GM23248 (cell line): ENCODE measurements around the gene ST6GALNAC3. TPM values are rescaled to one million over a fixed set of nuclear protein-coding genes. Genes with fewer than 3 reads are reported as not detected.

Source experiments
- DNase-seq: peaks from one replicate; pipeline ENCODE4 v3.0.0-alpha.2; 2015
- H2AFZ ChIP-seq: fragments of 200-600 bp; sonication (generic); 2 replicates; pipeline ENCODE4 v1.6.1; 2016; ENCODE audit warnings: antibody characterized with exemption
- H3F3A ChIP-seq: fragments of 200-600 bp; sonication (generic); 2 replicates; pipeline ENCODE4 v1.6.1; 2016; ENCODE audit warnings: mild to moderate bottlenecking, antibody characterized with exemption, mixed run types; ENCODE audit not compliant: insufficient read depth
- H3K27ac ChIP-seq: fragments of 200-600 bp; sonication (generic); 2 replicates; pipeline ENCODE4 v1.5.1; 2016; ENCODE audit warnings: mild to moderate bottlenecking
- H3K27me3 ChIP-seq: fragments of 200-600 bp; sonication (generic); replicated peaks from 2 replicates; pipeline ENCODE4 v1.6.1; 2016; ENCODE audit warnings: mild to moderate bottlenecking; ENCODE audit not compliant: insufficient read depth
- H3K36me3 ChIP-seq: fragments of 200-600 bp; sonication (generic); 2 replicates; pipeline ENCODE4 v1.6.1; 2016; ENCODE audit warnings: low read depth, mild to moderate bottlenecking
- H3K4me1 ChIP-seq: fragments of 200-600 bp; sonication (generic); 2 replicates; pipeline ENCODE4 v1.6.1; 2016; ENCODE audit warnings: mild to moderate bottlenecking; ENCODE audit not compliant: insufficient read depth
- H3K4me2 ChIP-seq: fragments of 200-600 bp; sonication (generic); one replicate; pipeline ENCODE4 v1.6.1; 2016; ENCODE audit warnings: mild to moderate bottlenecking; ENCODE audit not compliant: unreplicated experiment
- H3K4me3 ChIP-seq: fragments of 200-600 bp; sonication (generic); 2 replicates; pipeline ENCODE4 v1.5.1; 2016; ENCODE audit warnings: mild to moderate bottlenecking
- H3K79me2 ChIP-seq: fragments of 200-600 bp; sonication (generic); 2 replicates; pipeline ENCODE4 v1.6.1; 2016; ENCODE audit warnings: mild to moderate bottlenecking; ENCODE audit not compliant: insufficient read depth
- H3K9ac ChIP-seq: fragments of 200-600 bp; sonication (generic); 2 replicates; pipeline ENCODE4 v1.6.1; 2016; ENCODE audit warnings: mild to moderate bottlenecking
- H3K9me2 ChIP-seq: fragments of 200-600 bp; sonication (generic); 2 replicates; pipeline ENCODE4 v1.6.1; 2016; ENCODE audit warnings: mixed run types, mild to moderate bottlenecking, moderate library complexity; ENCODE audit not compliant: insufficient read depth
- H3K9me3 ChIP-seq: fragments of 200-600 bp; sonication (generic); one replicate; pipeline ENCODE4 v1.6.1; 2017; ENCODE audit warnings: low read depth
- H4K20me1 ChIP-seq: fragments of 200-600 bp; sonication (generic); 2 replicates; pipeline ENCODE4 v1.6.0; 2016; ENCODE audit not compliant: insufficient read depth
- EZH2 ChIP-seq: fragments of 200-600 bp; sonication (generic); IDR thresholded peaks from 2 replicates; pipeline ENCODE4 v1.6.1; 2018; ENCODE audit warnings: antibody characterized with exemption, mild to moderate bottlenecking; ENCODE audit not compliant: insufficient read depth, poor library complexity, severe bottlenecking
- EZH2phosphoT487 ChIP-seq: fragments of 200-600 bp; sonication (generic); IDR thresholded peaks from 2 replicates; pipeline ENCODE4 v1.6.1; 2018; ENCODE audit warnings: antibody characterized with exemption, moderate library complexity, mild to moderate bottlenecking, low read depth; ENCODE audit not compliant: insufficient read depth
- WGBS, 2 experiments: methylation state at CpG; one replicate each; pipeline ENCODE4 v1.1.6; 2015 to 2017; ENCODE audit warnings: low lambda C conversion rate in 2 of 2, low coverage in 1 of 2; ENCODE audit errors: missing lambda C conversion rate in 2 of 2; 5-methylcytosine and 5-hydroxymethylcytosine counted together
- in situ Hi-C: fragments of 300-500 bp; cut with MboI; formaldehyde crosslinking; loops from 2 replicates; pipeline ENCODE4 v1.15.0; 2020
- polyA plus RNA-seq: library from polyadenylated mRNA; unstranded; fragments of >200 nt; fragmentation: Nextera tagmentation; extraction: Ambion mirVana; gene quantifications from 2 replicates; pipeline ENCODE4 v1.2.1, GENCODE V29; 2016
- total RNA-seq: library from RNA; depleted of rRNA; stranded (reverse); fragments of >200 nt; shearing (Covaris generic); gene quantifications from 2 replicates; pipeline ENCODE4 v1.2.3, GENCODE V29; 2014

The ST6GALNAC3 gene
- total and polyA plus RNA-seq, 2 experiments from 2014 or later = not detected

DNA sequence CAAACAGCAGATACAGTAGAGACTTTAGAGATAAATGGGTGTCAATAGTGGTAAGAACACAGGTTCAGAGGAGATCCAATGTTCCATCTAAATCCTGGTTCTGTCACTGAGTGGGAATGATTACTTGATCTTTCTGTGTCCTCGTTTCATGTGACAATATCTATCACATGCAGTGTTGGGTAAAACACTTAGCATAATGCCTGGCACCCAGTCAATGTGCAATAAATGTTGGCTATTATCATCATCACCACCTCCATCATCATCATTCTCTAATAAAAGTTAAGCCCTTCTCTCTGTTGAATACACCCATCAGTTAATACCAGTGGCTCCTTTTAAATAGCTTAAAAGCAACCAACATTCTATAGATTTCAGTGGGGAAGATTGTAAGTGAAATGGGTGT is 184.7 kb downstream of the ST6GALNAC3 start:
- in situ Hi-C loops = no loop called here
- peaks cover 4% of the 10 kb centered on the region for H3K4me1 ChIP-seq
- no peaks in the 10 kb centered on the region for H3K36me3 ChIP-seq
- no peak overlapping the region for H2AFZ ChIP-seq
- H3K4me2 ChIP-seq = no peak overlapping the region
- H4K20me1 ChIP-seq = no peaks in the 10 kb centered on the region
- 21 to 33% methylated on average over 1 of the region's 1 CpG for WGBS, 2 experiments
- DNase-seq = no peak
- H3F3A ChIP-seq = no peaks in the 10 kb centered on the region
- H3K9me2 ChIP-seq = no peaks in the 10 kb centered on the region
- H3K9me3 ChIP-seq = no peaks in the 10 kb centered on the region
- H3K4me3 ChIP-seq = no peak overlapping the region
- no peak overlapping the region for H3K27ac ChIP-seq
- no peak overlapping the region for H3K9ac ChIP-seq
- TF ChIP-seq EZH2 = no peak
- TF ChIP-seq EZH2phosphoT487 = no peak
- H3K27me3 ChIP-seq = no peaks in the 10 kb centered on the region
- no peaks in the 10 kb centered on the region for H3K79me2 ChIP-seq

DNA sequence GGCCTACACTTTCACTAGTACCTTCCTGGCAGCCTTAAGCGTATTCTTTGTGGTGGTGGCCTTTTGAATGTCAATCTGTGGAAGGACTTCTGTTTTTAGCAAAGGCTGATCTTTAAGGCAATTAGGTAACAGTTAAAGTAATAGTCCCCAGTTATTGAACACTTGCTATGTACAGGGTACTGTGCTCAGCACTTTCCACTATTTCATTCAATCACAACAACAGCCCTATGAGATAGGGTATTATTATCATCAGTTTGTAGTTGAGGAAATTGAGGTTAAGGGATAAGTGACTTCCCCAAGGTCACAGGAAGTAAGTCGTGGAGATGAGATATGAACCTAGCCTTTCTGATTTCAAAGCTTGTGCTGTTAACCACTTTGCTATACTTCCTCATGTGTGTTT is 185.7 kb downstream of the ST6GALNAC3 start:
- no peaks in the 10 kb centered on the region for H3K4me1 ChIP-seq
- no peaks in the 10 kb centered on the region for H3K79me2 ChIP-seq
- H3F3A ChIP-seq = no peaks in the 10 kb centered on the region
- H3K9me2 ChIP-seq = no peaks in the 10 kb centered on the region
- no peaks in the 10 kb centered on the region for H3K9me3 ChIP-seq
- no peaks in the 10 kb centered on the region for H4K20me1 ChIP-seq
- 55 to 56% methylated on average over 2 of the region's 2 CpGs for WGBS, 2 experiments
- no peaks in the 10 kb centered on the region for H3K27me3 ChIP-seq
- DNase-seq = no peak
- no peak for TF ChIP-seq EZH2phosphoT487
- TF ChIP-seq EZH2 = no peak
- no peak overlapping the region for H2AFZ ChIP-seq
- no peak overlapping the region for H3K27ac ChIP-seq
- in situ Hi-C loops = no loop called here
- no peak overlapping the region for H3K9ac ChIP-seq
- no peak overlapping the region for H3K4me2 ChIP-seq
- H3K4me3 ChIP-seq = no peak overlapping the region
- H3K36me3 ChIP-seq = no peaks in the 10 kb centered on the region

DNA sequence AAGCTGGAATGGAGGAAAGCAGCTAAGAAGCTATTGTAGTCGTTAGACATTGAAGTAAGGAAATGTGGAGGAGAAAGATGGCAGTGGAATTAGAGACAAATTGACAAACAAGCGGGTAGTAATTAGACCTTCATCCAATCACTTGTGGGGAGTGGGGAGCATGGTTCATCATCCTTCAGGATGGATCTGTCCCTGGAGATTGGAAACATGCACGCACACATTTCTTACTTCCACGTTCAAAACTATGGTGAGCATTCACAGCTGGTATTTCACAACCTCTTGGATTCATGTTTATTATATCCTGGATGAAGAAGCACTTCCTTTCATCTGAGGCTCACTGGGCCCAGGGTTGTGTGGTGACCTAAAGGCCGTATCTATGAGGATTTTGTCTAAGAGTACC is 188.1 kb downstream of the ST6GALNAC3 start:
- Histone ChIP-seq H3K4me1 (no peaks in the 10 kb centered on the region), H2AFZ (no peak overlapping the region), H3F3A (no peaks in the 10 kb centered on the region), H3K4me2 (no peak overlapping the region), H3K9me3 (no peaks in the 10 kb centered on the region), H3K9me2 (no peaks in the 10 kb centered on the region), H3K9ac (no peak overlapping the region), H3K27me3 (no peaks in the 10 kb centered on the region), H3K4me3 (no peak overlapping the region), H4K20me1 (no peaks in the 10 kb centered on the region), H3K79me2 (no peaks in the 10 kb centered on the region), H3K36me3 (no peaks in the 10 kb centered on the region), H3K27ac (no peak overlapping the region)
- no peak for DNase-seq
- TF ChIP-seq EZH2phosphoT487 (no peak), EZH2 (no peak)
- 57 to 66% methylated on average over 5 of the region's 5 CpGs for WGBS, 2 experiments
- in situ Hi-C loops = no loop called here

DNA sequence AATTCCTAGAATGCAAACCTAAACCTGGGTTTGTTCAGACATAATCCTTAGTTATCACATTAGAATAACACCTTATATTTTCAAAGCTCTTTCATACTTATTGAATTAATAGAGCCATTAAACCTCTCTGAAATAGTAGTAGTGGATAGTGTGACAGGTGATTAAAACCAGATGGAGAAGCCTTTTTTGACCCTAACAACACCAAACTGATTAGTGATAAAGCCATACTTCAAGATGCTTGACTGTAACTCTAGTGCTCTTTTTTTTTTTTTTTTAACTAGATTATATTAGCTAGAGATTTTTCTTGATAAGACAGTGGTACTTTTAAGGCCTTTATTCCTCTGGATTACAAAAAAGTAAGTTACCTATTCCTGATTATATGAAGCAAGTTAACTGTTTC is 190.1 kb downstream of the ST6GALNAC3 start:
- no peak overlapping the region for H3K4me3 ChIP-seq
- no peaks in the 10 kb centered on the region for H3K9me2 ChIP-seq
- no peaks in the 10 kb centered on the region for H3K79me2 ChIP-seq
- DNase-seq = no peak
- H3K36me3 ChIP-seq = no peaks in the 10 kb centered on the region
- H3K9me3 ChIP-seq = no peaks in the 10 kb centered on the region
- H3K4me2 ChIP-seq = no peak overlapping the region
- H4K20me1 ChIP-seq = no peaks in the 10 kb centered on the region
- no peak overlapping the region for H2AFZ ChIP-seq
- no peak overlapping the region for H3K27ac ChIP-seq
- H3F3A ChIP-seq = no peaks in the 10 kb centered on the region
- no peak overlapping the region for H3K9ac ChIP-seq
- in situ Hi-C loops = no loop called here
- TF ChIP-seq EZH2phosphoT487 (no peak), EZH2 (no peak)
- H3K4me1 ChIP-seq = no peaks in the 10 kb centered on the region
- no peaks in the 10 kb centered on the region for H3K27me3 ChIP-seq

DNA sequence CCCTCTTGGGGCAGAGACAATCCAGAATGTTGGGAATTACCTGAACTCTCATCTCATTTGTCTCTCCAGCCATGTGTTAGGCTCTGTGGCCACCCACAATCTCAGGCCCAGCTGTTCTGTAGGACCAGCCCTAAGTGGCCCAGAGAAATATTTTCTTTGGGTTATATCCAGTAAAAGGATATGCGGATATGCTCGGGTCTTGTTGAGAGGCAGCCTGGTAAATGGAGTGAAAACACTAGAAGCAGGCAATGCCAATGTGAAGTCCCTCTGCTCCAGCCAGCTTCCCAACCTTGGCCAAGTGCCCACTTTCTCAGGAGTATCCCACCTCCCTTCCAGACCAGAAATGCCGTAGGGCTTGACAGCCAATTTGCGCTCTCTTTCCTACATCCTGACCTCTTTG is 192.2 kb downstream of the ST6GALNAC3 start:
- H3K4me1 ChIP-seq = no peaks in the 10 kb centered on the region

More for the DNA sequence above, 192.2 kb downstream of the ST6GALNAC3 start:
- Histone ChIP-seq H3K9ac (no peak overlapping the region), H3K27ac (no peak overlapping the region), H3K9me3 (no peaks in the 10 kb centered on the region), H4K20me1 (no peaks in the 10 kb centered on the region), H3K4me3 (no peak overlapping the region), H3K4me2 (no peak overlapping the region), H3K9me2 (no peaks in the 10 kb centered on the region), H3K36me3 (no peaks in the 10 kb centered on the region), H2AFZ (no peak overlapping the region), H3F3A (no peaks in the 10 kb centered on the region), H3K27me3 (no peaks in the 10 kb centered on the region), H3K79me2 (no peaks in the 10 kb centered on the region)
- 84 to 86% methylated on average over 4 of the region's 4 CpGs for WGBS, 2 experiments
- no peak for DNase-seq
- TF ChIP-seq EZH2phosphoT487 (no peak), EZH2 (no peak)
- in situ Hi-C loops = no loop called here
